WTC11 (cell line): ENCODE measurements around the gene SMYD1. TPM values are rescaled to one million over a fixed set of nuclear protein-coding genes. Genes with fewer than 3 reads are reported as not detected.
A peak's percentile ranks its signal among the peaks of the same experiment; 100 is the strongest.

Experiments
- ATAC-seq: fragments of 200-7000 bp; cut with Tn5 transposase; 2 replicates; pipeline ENCODE4 v1.10.0; 2021; ENCODE audit warnings: mild to moderate bottlenecking, moderate library complexity
- CTCF ChIA-PET: fragments of 300-600 bp; sonication (Branson Sonifier 250); formaldehyde crosslinking; loops from one replicate; lab custom pipeline; 2021; ENCODE audit warnings: antibody characterized with exemption; lab: Charles Lee
- POLR2A ChIA-PET: fragments of 350-600 bp; sonication (Branson Sonifier 250); formaldehyde crosslinking; loops from one replicate; lab custom pipeline; 2021; ENCODE audit warnings: antibody characterized with exemption; lab: Charles Lee
- DNase-seq: peaks from one replicate; pipeline ENCODE4 v3.0.0; 2021; ENCODE audit warnings: low spot score
- H3K27ac Mint-ChIP-seq: 2 replicates; pipeline ENCODE4 v1.8.0; 2021; ENCODE audit warnings: mixed read lengths
- H3K27me3 Mint-ChIP-seq: 2 replicates; pipeline ENCODE4 v1.8.0; 2021; ENCODE audit warnings: low read depth, mild to moderate bottlenecking, moderate library complexity, mixed read lengths
- H3K36me3 Mint-ChIP-seq: 2 replicates; pipeline ENCODE4 v1.8.0; 2021; ENCODE audit warnings: mixed read lengths
- H3K4me1 Mint-ChIP-seq: 2 replicates; pipeline ENCODE4 v1.8.0; 2022; ENCODE audit warnings: mixed read lengths
- H3K4me3 Mint-ChIP-seq: 2 replicates; pipeline ENCODE4 v1.8.0; 2021; ENCODE audit warnings: mild to moderate bottlenecking, moderate library complexity, mixed read lengths
- H3K9me3 Mint-ChIP-seq: 2 replicates; pipeline ENCODE4 v1.8.0; 2021; ENCODE audit warnings: mixed read lengths
- ARID4B ChIP-seq: sonication (generic); formaldehyde crosslinking; IDR thresholded peaks from 2 replicates; pipeline ENCODE4 v1.8.0; 2023; ENCODE audit warnings: missing genetic modification reagents, mild to moderate bottlenecking, borderline replicate concordance
- ATF2 ChIP-seq: sonication (generic); formaldehyde crosslinking; IDR thresholded peaks from 2 replicates; pipeline ENCODE4 v1.8.1; 2022; ENCODE audit warnings: low read depth, missing genetic modification reagents, borderline replicate concordance
- CDX4 ChIP-seq: fragments of 250-450 bp; sonication (Bioruptor Pico); IDR thresholded peaks from 2 replicates; pipeline ENCODE4 v1.9.0; 2021; ENCODE audit warnings: moderate library complexity, mild to moderate bottlenecking, inconsistent platforms, borderline replicate concordance
- E2F5 ChIP-seq: sonication (generic); formaldehyde crosslinking; IDR thresholded peaks from 2 replicates; pipeline ENCODE4 v1.8.1; 2022; ENCODE audit warnings: mild to moderate bottlenecking, moderate library complexity, missing genetic modification reagents
- ERG ChIP-seq: fragments of 250-450 bp; sonication (Bioruptor Pico); IDR thresholded peaks from 2 replicates; pipeline ENCODE4 v1.8.0; 2021; ENCODE audit warnings: mild to moderate bottlenecking
- ESRRA ChIP-seq: sonication (generic); formaldehyde crosslinking; IDR thresholded peaks from 2 replicates; pipeline ENCODE4 v1.8.1; 2022; ENCODE audit warnings: mild to moderate bottlenecking, missing genetic modification reagents, borderline replicate concordance
- MAX ChIP-seq: sonication (generic); formaldehyde crosslinking; IDR thresholded peaks from 2 replicates; pipeline ENCODE4 v1.8.0; 2022; ENCODE audit warnings: mild to moderate bottlenecking, missing genetic modification reagents
- NFE2L1 ChIP-seq: sonication (generic); formaldehyde crosslinking; IDR thresholded peaks from 2 replicates; pipeline ENCODE4 v1.8.1; 2023; ENCODE audit warnings: missing genetic modification reagents
- NFYB ChIP-seq: sonication (generic); formaldehyde crosslinking; conservative IDR thresholded peaks from 2 replicates; pipeline ENCODE4 v1.8.0; 2022; ENCODE audit warnings: low read depth, missing genetic modification reagents
- OVOL2 ChIP-seq: fragments of 250-450 bp; sonication (Bioruptor Pico); IDR thresholded peaks from 2 replicates; pipeline ENCODE4 v1.9.0; 2021; ENCODE audit warnings: mild to moderate bottlenecking, borderline replicate concordance
- RELA ChIP-seq: sonication (generic); formaldehyde crosslinking; IDR thresholded peaks from 2 replicates; pipeline ENCODE4 v1.8.1; 2022; ENCODE audit warnings: missing genetic modification reagents, mild to moderate bottlenecking, borderline replicate concordance
- SOX15 ChIP-seq: fragments of 250-450 bp; sonication (Bioruptor Pico); IDR thresholded peaks from 2 replicates; pipeline ENCODE4 v1.9.0; 2021; ENCODE audit warnings: mild to moderate bottlenecking
- TCF7 ChIP-seq: sonication (generic); formaldehyde crosslinking; IDR thresholded peaks from 2 replicates; pipeline ENCODE4 v1.8.0; 2022; ENCODE audit warnings: mild to moderate bottlenecking, low read depth, missing genetic modification reagents, moderate library complexity
- TP53 ChIP-seq: sonication (generic); formaldehyde crosslinking; IDR thresholded peaks from 2 replicates; pipeline ENCODE4 v1.8.1; 2023; ENCODE audit warnings: mild to moderate bottlenecking, missing genetic modification reagents
- USF2 ChIP-seq: sonication (generic); formaldehyde crosslinking; IDR thresholded peaks from 2 replicates; pipeline ENCODE4 v1.8.1; 2023; ENCODE audit warnings: mild to moderate bottlenecking, missing genetic modification reagents, moderate library complexity
- ZNF121 ChIP-seq: sonication (generic); formaldehyde crosslinking; IDR thresholded peaks from 2 replicates; pipeline ENCODE4 v1.8.0; 2023; ENCODE audit warnings: missing genetic modification reagents
- ZNF219 ChIP-seq: sonication (generic); formaldehyde crosslinking; IDR thresholded peaks from 2 replicates; pipeline ENCODE4 v1.8.0; 2023; ENCODE audit warnings: missing genetic modification reagents, mild to moderate bottlenecking, borderline replicate concordance
- ZNF232 ChIP-seq: sonication (generic); formaldehyde crosslinking; IDR thresholded peaks from 2 replicates; pipeline ENCODE4 v1.8.0; 2022; ENCODE audit warnings: mild to moderate bottlenecking, missing genetic modification reagents
- ZNF416 ChIP-seq: fragments of 250-450 bp; sonication (Bioruptor Pico); IDR thresholded peaks from 2 replicates; pipeline ENCODE4 v1.9.0; 2021; ENCODE audit warnings: mild to moderate bottlenecking, inconsistent platforms
- ZNF671 ChIP-seq: fragments of 250-450 bp; sonication (Bioruptor Pico); IDR thresholded peaks from 2 replicates; pipeline ENCODE4 v1.8.0; 2021; ENCODE audit warnings: mild to moderate bottlenecking
- total RNA-seq: library from RNA; stranded (reverse); gene quantifications from 3 replicates; pipeline ENCODE4 v1.2.3, GENCODE V29; 2021

The SMYD1 gene
- total RNA-seq, 1 experiment from 2014 or later, result not detected

- H3K4me3 Mint-ChIP-seq, result no peak overlapping the region
- peaks cover 18% of the 10 kb centered on the region for H3K9me3 Mint-ChIP-seq
- DNase-seq, result no peak
- peaks cover 18% of the 10 kb centered on the region for H3K4me1 Mint-ChIP-seq
- peaks cover 6% of the 10 kb centered on the region; the same call in 1 of the 2 replicates for H3K36me3 Mint-ChIP-seq
- CTCF ChIA-PET, result interaction anchor here (0.6 to 2.5 kb wide), 5 partner anchors 9 to 69 kb away, joined by 3 to 22 read pairs (median 3); no protein-coding TSS in a partner anchor
- H3K27ac Mint-ChIP-seq, result 0 out of 2 replicates have a peak overlapping the region, but pooled peaks have one; percentile 22
- POLR2A ChIA-PET, result interaction anchor here (1.0 kb wide), 1 partner anchor 11 kb away, joined by 3 read pairs; no protein-coding TSS in a partner anchor
- peak; percentile 65 for ATAC-seq
- no peak for TF ChIP-seq NFE2L1
- no peak for TF ChIP-seq ZNF121 (CRISPR knock-in tag)
- TF ChIP-seq ERG, result no peak
- TF ChIP-seq ATF2 (CRISPR knock-in tag), result no peak
- H3K27me3 Mint-ChIP-seq, result no peaks in the 10 kb centered on the region
Observed at GRCh38 chr2:88071365-88071764, 3.7 kb downstream of the SMYD1 start.

GRCh38 chr2:88074150-88074549 lies 6.5 kb downstream of the SMYD1 start:
- no peak overlapping the region for H3K4me3 Mint-ChIP-seq
- no peak for ATAC-seq
- peaks cover 6% of the 10 kb centered on the region; the same call in 1 of the 2 replicates for H3K36me3 Mint-ChIP-seq
- no peaks in the 10 kb centered on the region for H3K27me3 Mint-ChIP-seq
- H3K9me3 Mint-ChIP-seq, result peaks cover 18% of the 10 kb centered on the region
- CTCF ChIA-PET, result no interaction called here
- POLR2A ChIA-PET, result no interaction called here
- TF ChIP-seq MAX (CRISPR knock-in tag) (no peak), USF2 (CRISPR knock-in tag) (no peak), TP53 (CRISPR knock-in tag) (no peak), OVOL2 (CRISPR knock-in tag) (no peak), SOX15 (CRISPR knock-in tag) (no peak), ERG (no peak), E2F5 (CRISPR knock-in tag) (no peak), ZNF232 (no peak), RELA (CRISPR knock-in tag) (no peak), ZNF416 (CRISPR knock-in tag) (no peak), ZNF219 (CRISPR knock-in tag) (no peak), ESRRA (CRISPR knock-in tag) (no peak), NFYB (CRISPR knock-in tag) (no peak)
- H3K27ac Mint-ChIP-seq, result no peak overlapping the region
- H3K4me1 Mint-ChIP-seq, result peaks cover 9% of the 10 kb centered on the region; the same call in 1 of the 2 replicates
- DNase-seq, result no peak

GRCh38 chr2:88074854-88075292 lies 7.2 kb downstream of the SMYD1 start:
- H3K9me3 Mint-ChIP-seq, result peaks cover 18% of the 10 kb centered on the region
- no peak overlapping the region for H3K4me3 Mint-ChIP-seq
- ATAC-seq (no peak), DNase-seq (no peak)
- no peaks in the 10 kb centered on the region for H3K27me3 Mint-ChIP-seq
- no peak overlapping the region for H3K27ac Mint-ChIP-seq
- ChIA-PET CTCF (interaction anchor here (4.1 kb wide), 1 partner anchor 14 kb away, joined by 36 read pairs; no protein-coding TSS in a partner anchor), POLR2A (no interaction called here)
- H3K36me3 Mint-ChIP-seq, result peaks cover 6% of the 10 kb centered on the region; the same call in 1 of the 2 replicates
- H3K4me1 Mint-ChIP-seq, result peaks cover 5% of the 10 kb centered on the region; the same call in 1 of the 2 replicates
- TF ChIP-seq ESRRA (CRISPR knock-in tag), result no peak
- no peak for TF ChIP-seq ARID4B (CRISPR knock-in tag)
- TF ChIP-seq TCF7 (CRISPR knock-in tag), result no peak
- TF ChIP-seq NFE2L1, result no peak
- TF ChIP-seq CDX4, result no peak
- TF ChIP-seq ZNF671 (CRISPR knock-in tag), result no peak
